GM12878 (cell line): Measurements from ENCODE around the gene ESR1. TPM values are rescaled to one million over a fixed set of nuclear protein-coding genes. Genes with fewer than 3 reads are reported as not detected.

Experiments
- BCL3 ChIP-seq: IDR thresholded peaks from 2 replicates; pipeline ENCODE4 v1.6.1; 2011; ENCODE audit warnings: borderline replicate concordance, low read depth, mild to moderate bottlenecking, moderate library complexity, low read length; ENCODE audit not compliant: insufficient read depth, poor library complexity, severe bottlenecking
- BCLAF1 ChIP-seq: fragments of 450-650 bp; IDR thresholded peaks from 2 replicates; pipeline ENCODE4 v1.6.1; 2017; ENCODE audit warnings: antibody characterized with exemption, mild to moderate bottlenecking, moderate library complexity
- CEBPB ChIP-seq, 2 experiments: fragments of 150-350 bp in 1 of 2; IDR thresholded peaks; 2 replicates each; pipeline ENCODE4 v1.6.1; 2012 to 2014; ENCODE audit warnings: low read depth in 2 of 2, low read length in 2 of 2, borderline replicate concordance in 1 of 2, inconsistent platforms in 1 of 2
- CHD2 ChIP-seq: IDR thresholded peaks from 2 replicates; pipeline ENCODE4 v1.6.1; 2011; ENCODE audit warnings: low read depth, low read length, improper control_type of control experiment, borderline replicate concordance
- HDGF ChIP-seq: fragments of 450-650 bp; IDR thresholded peaks from 2 replicates; pipeline ENCODE4 v1.6.1; 2016; ENCODE audit warnings: antibody characterized with exemption
- HSF1 ChIP-seq: fragments of 150-350 bp; IDR thresholded peaks from 2 replicates; pipeline ENCODE4 v1.6.1; 2014; ENCODE audit warnings: mild to moderate bottlenecking, low read depth, low read length
- IKZF1 ChIP-seq: fragments of 450-650 bp; conservative IDR thresholded peaks from 2 replicates; pipeline ENCODE4 v1.6.1; 2017; ENCODE audit warnings: antibody characterized with exemption, mild to moderate bottlenecking
- NR2C1 ChIP-seq: fragments of 450-650 bp; IDR thresholded peaks from 2 replicates; pipeline ENCODE4 v1.6.1; 2017; ENCODE audit warnings: antibody characterized with exemption, mild to moderate bottlenecking, moderate library complexity
- PRDM15 ChIP-seq: fragments of 450-650 bp; formaldehyde crosslinking; IDR thresholded peaks from 2 replicates; pipeline ENCODE4 v1.4.0; 2020; ENCODE audit warnings: mild to moderate bottlenecking, moderate library complexity
- SMAD1 ChIP-seq: fragments of 450-650 bp; IDR thresholded peaks from 2 replicates; pipeline ENCODE4 v1.6.1; 2018; ENCODE audit warnings: mild to moderate bottlenecking, low read depth; ENCODE audit not compliant: partially characterized antibody
- SPI1 ChIP-seq: IDR thresholded peaks from 2 replicates; pipeline ENCODE4 v1.6.1; 2011; ENCODE audit warnings: low read depth, mild to moderate bottlenecking, low read length, moderate library complexity, borderline replicate concordance; ENCODE audit not compliant: insufficient read depth
- TAF1 ChIP-seq: IDR thresholded peaks from 2 replicates; pipeline ENCODE4 v1.6.1; 2011; ENCODE audit warnings: mild to moderate bottlenecking, low read depth, low read length, borderline replicate concordance
- WRNIP1 ChIP-seq: IDR thresholded peaks from 2 replicates; pipeline ENCODE4 v1.6.1; 2011; ENCODE audit warnings: low read depth, low read length, improper control_type of control experiment, borderline replicate concordance
- polyA plus RNA-seq, 11 experiments: library from polyadenylated mRNA; depleted of rRNA in 4 of 11; unstranded in 6 of 11; stranded (reverse) in 5 of 11; fragments of >200 nt; fragmentation: Nextera tagmentation in 4 of 11; fragmentation: Illumina TruSeq in 1 of 11; extraction: Ambion mirVana in 4 of 11; extraction: Trizol in 1 of 11; gene quantifications; 1 replicate in 1 of 11; 2 replicates in 10 of 11; pipeline versions ENCODE4 v1.2.1 to v1.2.3, GENCODE V29; 2011 to 2016; ENCODE audit warnings: inconsistent platforms in 2 of 11, missing spikeins in 2 of 11, low read depth in 1 of 11
- total RNA-seq, 4 experiments: library from RNA; depleted of rRNA in 3 of 4; stranded (reverse); fragments of >200 nt in 3 of 4; fragmentation: Illumina TruSeq in 1 of 4; extraction: Trizol in 1 of 4; gene quantifications; 2 replicates each; pipeline versions ENCODE4 v1.2.1 to v1.2.3, GENCODE V29; 2013 to 2021

Gene ESR1
- total and polyA plus RNA-seq, 10 of the 15 experiments (the other 5 are each of a cell fraction or from before 2014, with no cell fraction given), result 0.03 to 0.51 (median 0.21) TPM; not detected in 4

DNA sequence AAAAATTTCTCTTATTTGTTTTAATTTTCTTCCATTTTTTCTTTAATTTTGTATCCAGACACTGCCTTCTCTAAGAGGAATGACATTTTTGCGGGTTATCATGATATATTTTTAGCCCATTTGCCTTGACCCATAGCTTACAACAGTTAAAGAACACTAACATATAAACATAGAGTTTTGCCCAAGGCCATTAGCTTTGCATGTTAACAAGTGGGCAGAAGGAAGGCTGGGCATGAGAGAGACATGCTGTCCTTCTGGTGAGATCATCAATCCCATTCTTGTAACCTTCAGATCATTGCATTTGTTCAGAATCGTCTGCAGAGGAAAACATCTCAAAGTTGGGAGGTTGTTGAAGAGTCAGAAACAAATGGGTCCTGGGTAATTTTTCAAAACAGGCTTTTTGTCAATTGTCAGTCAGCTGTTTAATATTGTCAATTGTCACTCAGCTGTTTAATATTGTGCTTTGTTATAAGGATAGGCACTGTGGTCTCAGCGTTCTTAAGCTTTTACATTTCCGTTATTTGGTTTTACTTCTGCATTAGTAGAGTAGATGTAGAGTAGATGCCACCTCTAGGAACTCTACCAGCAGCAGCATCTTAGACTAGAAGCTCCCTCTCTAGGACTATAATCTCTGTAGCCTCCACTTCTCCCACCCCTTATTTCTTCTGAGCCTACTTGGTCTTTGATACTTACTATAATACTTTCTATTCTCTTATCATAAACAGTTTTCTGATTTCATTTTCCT is 243.1 kb downstream of the ESR1 start (continued):
- TF ChIP-seq BCL3 (no peak), IKZF1 (no peak), HSF1 (no peak), CHD2 (no peak), SPI1 (no peak), BCLAF1 (no peak), PRDM15 (CRISPR knock-in tag) (no peak), CEBPB (IDR thresholded peaks at IDR 0.05; ENCODE audit: borderline replicate concordance in 1 of 2, low read depth in 2 of 2, low read length in 2 of 2) (no peak), WRNIP1 (no peak), HDGF (no peak), SMAD1 (no peak), NR2C1 (no peak), TAF1 (no peak)
